ENCODE data around the gene HMGN2.

- no peak for TF ChIP-seq CTCF (IDR thresholded peaks at IDR 0.05; ENCODE audit: borderline replicate concordance, extremely low read depth, low read length, poor library complexity, severe bottlenecking)
- no peak for TF ChIP-seq EZH2 (IDR thresholded peaks at IDR 0.05; ENCODE audit: borderline replicate concordance, low read depth, low read length, severe bottlenecking)
These were observed 51.9 kb downstream of the HMGN2 start for GRCh38 chr1:26524181-26524580.

All from DND-41 (cell line).